Stimulated activated CD4-positive, alpha-beta T cell treated with anti-CD3 and anti-CD28 coated beads, Interleukin-4, amount 100 ng/mL, for 4 hours (primary cell): ENCODE measurements around the gene SH3GLB2.
"Not testable (repeated sequence)": the region's sequence is repeated elsewhere in the genome, so short reads cannot be mapped to it uniquely, and the experiment has no call there.

Source experiments
- DNase-seq, 2 experiments: peaks; one replicate each; pipeline ENCODE4 v3.0.0-alpha.2; 2020

Gene SH3GLB2

DNA sequence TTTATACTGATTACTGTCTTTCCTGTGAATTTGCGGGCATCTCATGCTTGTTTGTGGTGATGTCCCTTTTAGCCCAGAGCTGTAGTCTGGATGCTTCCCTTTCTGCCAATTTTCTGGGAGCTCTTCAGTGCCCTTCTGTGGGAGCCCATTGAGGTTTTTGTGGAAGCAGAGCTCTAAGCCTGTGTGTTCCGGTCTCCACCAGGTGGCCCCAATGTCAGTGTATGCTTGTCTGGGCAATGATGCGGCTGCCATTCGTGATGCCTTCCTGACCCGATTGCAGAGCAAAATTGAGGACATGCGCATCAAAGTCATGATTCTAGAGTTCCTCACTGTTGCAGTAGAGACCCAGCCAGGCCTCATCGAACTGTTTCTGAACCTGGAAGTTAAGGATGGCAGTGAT is 35.1 kb downstream of the SH3GLB2 start:
- no peak for DNase-seq

GRCh38 chr9:128987805-128988204 is 40.3 kb downstream of the SH3GLB2 start:
- no peak for DNase-seq

GRCh38 chr9:128986671-128987070 is 41.5 kb downstream of the SH3GLB2 start:
- no peak for DNase-seq

DNA sequence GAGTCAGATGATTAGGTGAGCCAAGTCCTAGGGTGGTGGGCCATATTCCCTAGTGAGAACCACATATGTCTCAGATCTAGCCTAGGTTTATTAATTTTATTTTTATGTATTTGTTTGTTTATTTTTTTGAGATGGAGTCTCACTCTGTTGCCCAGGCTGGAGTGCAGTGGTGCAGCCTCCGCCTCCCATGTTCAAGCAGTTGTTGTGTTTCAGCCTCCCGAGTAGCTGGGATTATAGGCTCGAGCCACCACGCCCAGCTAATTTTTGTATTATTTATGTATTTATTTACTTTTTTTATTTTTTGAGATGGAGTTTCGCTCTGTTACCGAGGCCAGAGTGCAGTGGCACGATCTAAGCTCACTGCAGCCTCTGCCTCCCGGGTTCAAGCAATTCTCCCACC is 44.6 kb downstream of the SH3GLB2 start:
- no peak for DNase-seq

DNA sequence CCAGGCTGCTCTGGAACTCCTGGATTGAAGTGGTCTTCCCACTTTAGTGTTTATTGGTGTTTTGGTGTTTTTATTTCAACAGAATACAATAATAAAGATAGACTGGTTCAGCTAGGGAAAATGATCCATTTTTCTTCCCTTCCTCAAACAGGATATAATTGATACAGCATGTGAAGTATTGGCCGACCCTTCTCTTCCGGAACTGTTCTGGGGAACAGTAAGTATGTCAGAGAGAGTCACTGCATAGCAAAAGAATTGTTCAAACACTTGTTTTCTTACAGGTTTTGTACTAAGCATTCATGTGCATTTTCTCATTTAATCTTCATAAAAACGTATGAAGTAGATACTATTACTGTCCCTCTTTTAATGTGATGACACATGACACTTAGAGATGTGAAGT is 49.0 kb downstream of the SH3GLB2 start:
- DNase-seq: no peak

DNA sequence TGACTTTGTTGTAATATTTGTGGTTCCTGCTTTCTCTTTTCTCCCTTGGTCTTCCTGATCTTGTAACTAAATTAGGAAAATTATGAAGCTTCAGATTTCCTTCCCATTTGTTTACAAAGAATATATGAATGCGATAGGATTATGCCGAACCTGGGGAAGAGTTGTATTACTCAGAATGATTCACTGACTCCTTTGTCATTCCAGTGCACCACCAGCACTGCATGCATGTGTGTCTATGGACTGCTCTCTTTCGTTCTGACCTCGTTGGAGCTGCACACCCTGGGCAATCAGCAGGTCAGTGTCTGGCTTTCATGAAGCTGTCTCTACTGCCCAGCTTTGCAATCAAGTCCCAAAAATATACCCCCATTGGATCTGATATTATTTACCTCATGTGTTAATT is 55.2 kb downstream of the SH3GLB2 start:
- DNase-seq: no peak

- no peak for DNase-seq
Measured at GRCh38 chr9:128969491-128969890, 58.6 kb downstream of the SH3GLB2 start.

DNA sequence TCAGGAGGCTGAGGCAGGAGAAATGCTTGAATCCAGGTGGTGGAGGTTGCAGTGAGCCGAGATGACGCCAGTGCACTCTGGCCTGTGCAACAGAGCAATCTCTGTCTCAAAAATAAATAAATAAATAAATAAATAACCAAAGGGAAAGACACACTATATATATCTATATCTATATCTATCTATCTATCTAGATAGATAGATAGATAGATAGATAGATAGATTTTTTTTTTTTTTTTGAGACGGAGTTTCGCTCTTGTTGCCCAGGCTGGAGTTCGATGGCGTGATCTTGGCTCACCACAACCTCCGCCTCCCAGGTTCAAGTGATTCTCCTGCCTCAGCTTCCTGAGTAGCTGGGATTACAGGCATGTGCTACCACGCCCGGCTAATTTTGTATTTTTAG is 66.7 kb downstream of the SH3GLB2 start:
- not testable (repeated sequence) for DNase-seq
